Spleen (tissue), 11 donors: Measurements from ENCODE around the gene BNIP3. TPM values are rescaled to one million over a fixed set of nuclear protein-coding genes. Genes with fewer than 3 reads are reported as not detected.
"Not testable (repeated sequence)": the region's sequence is repeated elsewhere in the genome, so short reads cannot be mapped to it uniquely, and the experiment has no call there.

Source experiments
- DNase-seq: peaks from one replicate; pipeline ENCODE4 v3.0.0-alpha.2; 2020
- H3K27ac ChIP-seq, 8 donors: fragments of 200-600 bp; sonication (generic) in 7 of 8; 1 replicate in 4 of 8; 2 replicates in 4 of 8; pipeline versions ENCODE4 v1.5.0 to v1.8.0; 2016 to 2021; ENCODE audit warnings: inconsistent platforms in 4 of 8, mild to moderate bottlenecking in 4 of 8, moderate library complexity in 1 of 8
- H3K27me3 ChIP-seq, 7 donors: fragments of 200-600 bp; sonication (generic) in 6 of 7; replicated peaks in 1 of 7; 1 replicate in 4 of 7; 2 replicates in 3 of 7; pipeline versions ENCODE4 v1.5.0 to v1.8.0; 2016 to 2021; ENCODE audit warnings: inconsistent platforms in 3 of 7, mild to moderate bottlenecking in 1 of 7
- H3K36me3 ChIP-seq, 6 donors: fragments of 200-600 bp; sonication (generic) in 5 of 6; 1 replicate in 4 of 6; 2 replicates in 2 of 6; pipeline versions ENCODE4 v1.5.0 to v1.8.0; 2016 to 2021; ENCODE audit warnings: inconsistent platforms in 2 of 6
- H3K4me1 ChIP-seq, 6 donors: fragments of 200-600 bp; sonication (generic) in 5 of 6; 1 replicate in 3 of 6; 2 replicates in 3 of 6; pipeline versions ENCODE4 v1.5.0 to v1.8.0; 2016 to 2021; ENCODE audit warnings: inconsistent platforms in 3 of 6
- H3K4me3 ChIP-seq, 8 donors: fragments of 200-600 bp; sonication (generic) in 7 of 8; 1 replicate in 4 of 8; 2 replicates in 4 of 8; pipeline versions ENCODE4 v1.5.0 to v1.8.0; 2016 to 2021; ENCODE audit warnings: inconsistent platforms in 4 of 8, mild to moderate bottlenecking in 4 of 8, moderate library complexity in 2 of 8
- H3K9me3 ChIP-seq, 8 donors: fragments of 200-600 bp; sonication (generic) in 7 of 8; 1 replicate in 4 of 8; 2 replicates in 4 of 8; pipeline versions ENCODE4 v1.5.0 to v1.8.0; 2016 to 2021; ENCODE audit warnings: inconsistent platforms in 4 of 8
- POLR2A ChIP-seq, 3 donors: fragments of 450-650 bp; IDR thresholded peaks; one replicate each; pipeline ENCODE4 v1.5.1; 2017; ENCODE audit warnings: antibody characterized with exemption in 3 of 3, mild to moderate bottlenecking in 1 of 3
- POLR2AphosphoS5 ChIP-seq, 3 donors: sonication (generic); formaldehyde crosslinking; IDR thresholded peaks; one replicate each; pipeline ENCODE4 v1.5.1; 2017; ENCODE audit warnings: antibody characterized with exemption in 3 of 3
- WGBS, 5 donors: extraction: QIAGEN DNeasy Blood & Tissue Kit in 3 of 5; methylation state at CpG; one replicate each; pipeline versions ENCODE4 v1.1.5 to v1.1.7; 2013 to 2018; 5-methylcytosine and 5-hydroxymethylcytosine counted together
- intact Hi-C: fragments of 100-400 bp; cut with DNase I; formaldehyde crosslinking; loops from one replicate; pipeline ENCODE4 v1.15.0; 2023; ENCODE audit warnings: low total_unique reads
- polyA plus RNA-seq, 3 donors: library from polyadenylated mRNA; stranded (reverse); fragments of 200-250 nt; gene quantifications; one replicate each; pipeline ENCODE4 v1.2.1, GENCODE V29; 2013
- total RNA-seq, 7 donors: library from RNA; depleted of rRNA in 3 of 7; stranded (reverse); fragments of >200 nt in 3 of 7; fragmentation: NEBNext Ultra II Directional in 4 of 7; extraction: Animal tissue kit (Norgen Biotek cat#: 25700) in 4 of 7; gene quantifications; one replicate each; pipeline versions ENCODE4 v1.1.0 to v1.2.1, GENCODE V29; 2016 to 2021
- TF ChIP-seq, protein P1 (sequence below), 11 experiments: fragments of 200-600 bp in 7 of 11; fragments of 450-650 bp in 4 of 11; sonication (generic) in 4 of 11; IDR thresholded peaks in 8 of 11; conservative IDR thresholded peaks in 3 of 11; 1 replicate in 7 of 11; 2 replicates in 4 of 11; pipeline versions ENCODE4 v1.4.0 to v1.8.0; 2016 to 2021; ENCODE audit warnings: antibody characterized with exemption in 11 of 11, inconsistent platforms in 4 of 11, mild to moderate bottlenecking in 1 of 11
- donor health status: healthy with polysubstance abuse.
- donor health status: DM: no; HTN: no; CAD: no; lungs with moderate emphysema.
- donor health status: DM: no; HTN: no; CAD: no.
- donor health status: Bipolar disorder and iron deficiency.
- donor health status: healthy.
- donor health status: DM: no; HTN: no; CAD: no.
- donor health status: DM: yes; HTN: yes; CAD: no.

BNIP3 gene
- total and polyA plus RNA-seq, 10 donors, result 4.2 to 42.6 (median 16.6) TPM

DNA sequence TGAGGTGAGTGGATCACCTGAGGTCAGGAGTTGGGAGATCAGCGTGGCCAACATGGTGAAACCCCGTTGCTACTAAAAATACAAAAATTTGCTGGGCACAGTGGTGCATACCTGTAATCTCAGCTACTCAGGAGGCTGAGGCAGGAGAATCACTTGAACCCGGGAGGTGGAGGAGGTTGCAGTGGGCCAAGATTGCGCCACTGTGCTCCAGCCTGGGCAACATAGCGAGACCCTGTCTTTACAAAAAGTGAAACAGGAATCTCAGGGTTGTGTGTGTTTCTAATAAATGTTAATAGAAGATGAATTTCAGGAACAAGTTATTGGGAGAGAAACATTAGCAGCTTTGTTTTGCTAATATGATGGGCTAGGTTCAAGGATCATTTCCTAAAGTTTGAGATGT, 61.0 kb downstream of the BNIP3 start:
- no peak for DNase-seq
- 84 to 92% (median 87%) methylated on average over 5 of the region's 5 CpGs for WGBS, 5 donors
- no peak overlapping the region for H3K4me3 ChIP-seq
- H3K36me3 ChIP-seq, result no peaks in the 10 kb centered on the region
- H3K9me3 ChIP-seq, result peaks cover 0 to 19% (median 13%) of the 10 kb centered on the region in 8 donors
- TF ChIP-seq POLR2A (IDR thresholded peaks at IDR 0.05) (no peak), POLR2AphosphoS5 (IDR thresholded peaks at IDR 0.05) (no peak)
- TF ChIP-seq, protein P1, sequence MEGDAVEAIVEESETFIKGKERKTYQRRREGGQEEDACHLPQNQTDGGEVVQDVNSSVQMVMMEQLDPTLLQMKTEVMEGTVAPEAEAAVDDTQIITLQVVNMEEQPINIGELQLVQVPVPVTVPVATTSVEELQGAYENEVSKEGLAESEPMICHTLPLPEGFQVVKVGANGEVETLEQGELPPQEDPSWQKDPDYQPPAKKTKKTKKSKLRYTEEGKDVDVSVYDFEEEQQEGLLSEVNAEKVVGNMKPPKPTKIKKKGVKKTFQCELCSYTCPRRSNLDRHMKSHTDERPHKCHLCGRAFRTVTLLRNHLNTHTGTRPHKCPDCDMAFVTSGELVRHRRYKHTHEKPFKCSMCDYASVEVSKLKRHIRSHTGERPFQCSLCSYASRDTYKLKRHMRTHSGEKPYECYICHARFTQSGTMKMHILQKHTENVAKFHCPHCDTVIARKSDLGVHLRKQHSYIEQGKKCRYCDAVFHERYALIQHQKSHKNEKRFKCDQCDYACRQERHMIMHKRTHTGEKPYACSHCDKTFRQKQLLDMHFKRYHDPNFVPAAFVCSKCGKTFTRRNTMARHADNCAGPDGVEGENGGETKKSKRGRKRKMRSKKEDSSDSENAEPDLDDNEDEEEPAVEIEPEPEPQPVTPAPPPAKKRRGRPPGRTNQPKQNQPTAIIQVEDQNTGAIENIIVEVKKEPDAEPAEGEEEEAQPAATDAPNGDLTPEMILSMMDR (IDR thresholded peaks at IDR 0.05 in 8 of 11, conservative IDR thresholded peaks at IDR 0.05 in 3 of 11), result no peak
- no peaks in the 10 kb centered on the region for H3K27me3 ChIP-seq
- peaks cover 0 to 69% (median 22%) of the 10 kb centered on the region in 6 donors for H3K4me1 ChIP-seq
- intact Hi-C loops, result no loop called here
- no peak overlapping the region for H3K27ac ChIP-seq

DNA sequence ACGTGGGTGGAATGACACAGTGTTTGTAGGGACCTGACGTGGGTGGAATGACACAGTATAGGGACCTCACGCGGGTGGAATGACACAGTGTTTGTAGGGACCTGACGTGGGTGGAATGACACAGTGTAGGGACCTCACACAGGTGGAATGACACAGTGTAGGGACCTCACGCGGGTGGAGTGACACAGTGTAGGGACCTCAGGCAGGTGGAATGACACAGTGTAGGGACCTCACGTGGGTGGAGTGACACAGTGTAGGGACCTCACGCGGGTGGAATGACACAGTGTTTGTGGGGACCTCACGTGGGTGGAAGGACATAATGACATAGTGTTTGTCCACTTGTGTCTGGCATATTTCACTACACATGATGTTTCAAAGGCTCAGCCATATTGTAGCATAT, 61.6 kb downstream of the BNIP3 start:
- H3K36me3 ChIP-seq, result no peaks in the 10 kb centered on the region
- 89 to 94% (median 93%) methylated on average over 11 of the region's 11 CpGs for WGBS, 5 donors
- H3K9me3 ChIP-seq, result peaks cover 0 to 14% (median 7%) of the 10 kb centered on the region in 8 donors
- no peak overlapping the region for H3K27ac ChIP-seq
- H3K4me3 ChIP-seq, result no peak overlapping the region
- no peak for DNase-seq
- TF ChIP-seq, protein P1 (IDR thresholded peaks at IDR 0.05 in 8 of 11, conservative IDR thresholded peaks at IDR 0.05 in 3 of 11), result no peak
- H3K4me1 ChIP-seq, result peaks cover 0 to 67% (median 20%) of the 10 kb centered on the region in 6 donors
- intact Hi-C loops, result no loop called here
- no peaks in the 10 kb centered on the region for H3K27me3 ChIP-seq

DNA sequence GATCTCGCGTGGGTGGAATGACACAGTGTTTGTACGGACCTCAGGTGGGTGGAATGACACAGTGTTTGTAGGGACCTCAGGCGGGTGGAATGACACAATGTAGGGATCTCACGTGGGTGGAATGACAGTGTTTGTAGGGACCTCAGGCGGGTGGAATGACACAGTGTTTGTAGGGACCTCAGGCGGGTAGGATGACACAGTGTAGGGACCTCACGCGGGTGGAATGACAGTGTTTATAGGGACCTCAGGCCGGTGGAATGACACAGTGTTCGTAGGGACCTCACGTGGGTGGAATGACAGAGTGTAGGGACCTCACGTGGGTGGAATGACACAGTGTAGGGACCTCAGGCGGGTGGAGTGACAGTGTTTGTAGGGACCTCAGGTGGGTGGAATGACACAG, 62.3 kb downstream of the BNIP3 start:
- intact Hi-C loops, H3K27ac ChIP-seq, H3K27me3 ChIP-seq, H3K36me3 ChIP-seq, H3K9me3 ChIP-seq, H3K4me3 ChIP-seq: not testable (repeated sequence)
- 89 to 96% (median 93%) methylated on average over 14 of the region's 14 CpGs for WGBS, 5 donors
- DNase-seq, result peak; percentile 23
- peaks cover 0 to 67% (median 19%) of the 10 kb centered on the region in 6 donors for H3K4me1 ChIP-seq

Other genes with a start within 250 kb of the BNIP3 start
- gene PPP2R2D, start 80.9 kb downstream of the BNIP3 start, total RNA-seq, result 10 to 100 TPM; 28.0 to 41.2 (median 35.3) TPM
- 10 to 100 TPM; 15.6 to 21.0 (median 17.3) TPM for gene PPP2R2D, start 80.9 kb downstream of the BNIP3 start, polyA plus RNA-seq
- gene JAKMIP3, start 84.0 kb upstream of the BNIP3 start, total RNA-seq, result under 1 TPM; 0.13 to 0.92 (median 0.44) TPM
- under 1 TPM; 0.06 to 0.13 (median 0.13) TPM for gene JAKMIP3, start 84.0 kb upstream of the BNIP3 start, polyA plus RNA-seq
- 1 to 10 TPM in 4 of 7 donors, under 1 TPM in 2, not detected in 1; 0.85 to 6.0 (median 1.6) TPM for gene DPYSL4, start 205.0 kb upstream of the BNIP3 start, total RNA-seq
- 1 to 10 TPM in 1 of 3 donors, under 1 TPM in 2; 0.55 to 1.0 (median 0.96) TPM for gene DPYSL4, start 205.0 kb upstream of the BNIP3 start, polyA plus RNA-seq